ENCODE data around the gene HSPA14.

- TF ChIP-seq CTCF (conservative IDR thresholded peaks at IDR 0.05; ENCODE audit: low read depth, low read length) (no peak), EZH2 (IDR thresholded peaks at IDR 0.05; ENCODE audit: low read length, unreplicated experiment) (no peak)
These were observed 20.9 kb downstream of the HSPA14 start for GRCh38 chr10:14859043-14859442.
